HG03108 (cell line): ENCODE results near the gene IFI6.
A peak's percentile ranks its signal among the peaks of the same experiment; 100 is the strongest.
"Not testable (repeated sequence)": the region's sequence is repeated elsewhere in the genome, so short reads cannot be mapped to it uniquely, and the experiment has no call there.

Experiments
- ATAC-seq: cut with Tn5 transposase; IDR thresholded peaks from one replicate; pipeline ENCODE4 v1.9.1; 2021; ENCODE audit warnings: moderate library complexity; ENCODE audit not compliant: unreplicated experiment

The IFI6 gene

GRCh38 chr1:27632387-27633297 is 39.4 kb downstream of the IFI6 start:
- ATAC-seq, result peak; percentile 27

GRCh38 chr1:27630859-27631491 is 41.0 kb downstream of the IFI6 start:
- peak; percentile 26 for ATAC-seq

GRCh38 chr1:27628712-27629111 is 43.3 kb downstream of the IFI6 start:
- no peak for ATAC-seq

- not testable (repeated sequence) for ATAC-seq
Observed at GRCh38 chr1:27627733-27628132, 44.3 kb downstream of the IFI6 start.

- ATAC-seq, result no peak
Observed at GRCh38 chr1:27627061-27627460, 44.9 kb downstream of the IFI6 start.

- ATAC-seq, result no peak
Observed at GRCh38 chr1:27626031-27626935, 45.7 kb downstream of the IFI6 start.

GRCh38 chr1:27624467-27625178 is 47.4 kb downstream of the IFI6 start:
- peak; percentile 20 for ATAC-seq

DNA sequence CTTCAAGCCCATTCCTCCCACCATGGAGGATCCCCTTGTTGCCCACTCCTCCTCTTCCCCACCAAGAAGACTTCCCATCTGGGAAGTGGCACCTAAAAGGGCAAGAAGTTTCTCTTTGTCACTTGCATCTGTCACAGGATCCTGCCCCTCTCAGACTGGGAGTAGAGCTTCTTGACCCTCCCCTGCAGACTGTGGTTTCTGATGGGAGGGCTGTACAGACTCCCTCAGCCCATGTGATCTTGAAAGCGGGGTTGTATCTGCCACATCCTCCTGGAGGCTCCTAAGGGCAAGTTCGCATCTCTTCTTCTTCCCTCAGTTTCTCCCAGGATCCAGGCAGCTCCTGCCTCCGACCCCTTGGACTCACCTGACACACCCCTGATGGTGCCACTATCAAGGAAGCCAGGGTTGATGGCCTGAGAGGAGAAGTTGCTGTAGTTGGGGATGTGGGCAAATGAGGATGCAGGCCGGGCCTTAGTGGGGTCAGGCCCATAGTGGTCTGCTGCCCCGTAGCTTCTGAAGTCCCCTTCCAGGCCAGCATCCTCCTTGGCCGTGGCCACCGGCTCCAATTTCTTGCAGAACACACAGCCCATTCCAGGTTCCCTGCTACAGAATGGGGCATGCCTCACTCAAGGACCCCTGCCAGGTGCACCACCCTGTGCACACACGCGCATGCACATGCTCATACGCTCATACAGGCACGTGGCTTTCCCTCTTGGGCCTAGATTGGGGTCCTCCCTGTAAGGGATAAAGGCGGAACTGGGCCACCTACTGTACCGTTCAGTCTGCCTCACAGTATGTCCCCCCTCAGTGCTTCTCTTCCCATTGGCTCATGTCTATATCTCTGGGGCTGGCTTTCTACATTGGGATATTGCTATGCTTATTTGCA is 48.4 kb downstream of the IFI6 start:
- ATAC-seq, result no peak

DNA sequence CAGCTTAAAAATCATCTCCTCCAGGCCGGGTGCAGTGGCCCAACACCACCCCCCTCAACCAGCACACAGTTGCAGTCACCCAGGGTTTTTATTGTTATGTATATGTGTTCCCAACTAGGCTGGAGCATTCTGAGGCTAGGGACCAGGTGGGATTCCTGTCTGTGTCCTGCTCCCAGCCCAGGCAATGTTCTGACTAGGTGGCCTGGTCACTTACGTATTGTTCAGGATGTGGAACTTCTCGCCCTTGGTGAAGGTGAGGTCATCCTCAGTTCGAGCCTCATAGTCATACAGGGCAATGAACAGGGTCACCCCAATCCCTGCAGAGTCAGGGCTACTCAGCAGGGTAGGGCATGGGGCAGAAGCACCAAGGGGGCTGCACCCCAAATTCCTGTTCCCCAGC is 49.2 kb downstream of the IFI6 start:
- ATAC-seq, result no peak

DNA sequence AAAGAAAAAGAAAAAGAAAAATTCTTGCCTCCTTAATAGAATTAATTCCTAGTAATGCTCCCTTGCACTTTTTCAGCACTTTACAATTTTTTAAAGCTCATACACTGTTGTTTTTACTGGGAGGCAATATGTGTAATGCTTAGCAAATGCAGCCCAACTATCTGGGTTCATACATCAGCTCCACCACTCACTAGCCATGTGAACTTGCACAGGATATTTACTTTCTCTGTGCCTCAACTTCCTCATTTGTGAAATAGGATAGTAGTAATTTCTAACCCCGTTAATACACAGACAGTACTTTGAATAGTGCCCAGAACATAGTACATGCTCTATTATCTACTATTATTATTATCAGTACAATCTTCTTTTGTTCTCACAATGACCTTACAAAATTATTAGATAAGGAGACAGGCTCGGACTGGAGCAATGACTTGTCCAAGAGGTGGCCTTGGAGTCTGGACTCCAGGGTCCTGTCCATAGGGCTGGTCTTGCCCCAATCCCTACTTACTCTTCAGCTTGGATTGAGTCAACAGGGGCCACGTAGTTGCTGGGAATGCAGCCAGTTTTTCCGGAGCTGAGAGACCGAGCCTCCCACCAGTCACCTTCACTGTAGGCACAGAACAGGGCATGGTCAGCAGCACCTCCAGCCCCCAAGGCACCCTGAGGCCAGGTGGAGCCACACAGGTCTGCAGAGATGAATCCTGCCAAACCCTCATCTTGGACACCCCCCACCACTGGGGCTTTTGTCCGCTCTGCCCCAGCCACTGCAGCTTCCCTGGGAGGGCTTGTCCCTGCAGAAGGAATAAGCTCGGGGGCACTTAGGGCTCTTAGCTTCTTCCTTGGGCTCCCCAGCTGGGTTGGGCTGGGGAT is 50.7 kb downstream of the IFI6 start:
- no peak for ATAC-seq

GRCh38 chr1:27619782-27620438 is 52.1 kb downstream of the IFI6 start:
- not testable (repeated sequence) for ATAC-seq

DNA sequence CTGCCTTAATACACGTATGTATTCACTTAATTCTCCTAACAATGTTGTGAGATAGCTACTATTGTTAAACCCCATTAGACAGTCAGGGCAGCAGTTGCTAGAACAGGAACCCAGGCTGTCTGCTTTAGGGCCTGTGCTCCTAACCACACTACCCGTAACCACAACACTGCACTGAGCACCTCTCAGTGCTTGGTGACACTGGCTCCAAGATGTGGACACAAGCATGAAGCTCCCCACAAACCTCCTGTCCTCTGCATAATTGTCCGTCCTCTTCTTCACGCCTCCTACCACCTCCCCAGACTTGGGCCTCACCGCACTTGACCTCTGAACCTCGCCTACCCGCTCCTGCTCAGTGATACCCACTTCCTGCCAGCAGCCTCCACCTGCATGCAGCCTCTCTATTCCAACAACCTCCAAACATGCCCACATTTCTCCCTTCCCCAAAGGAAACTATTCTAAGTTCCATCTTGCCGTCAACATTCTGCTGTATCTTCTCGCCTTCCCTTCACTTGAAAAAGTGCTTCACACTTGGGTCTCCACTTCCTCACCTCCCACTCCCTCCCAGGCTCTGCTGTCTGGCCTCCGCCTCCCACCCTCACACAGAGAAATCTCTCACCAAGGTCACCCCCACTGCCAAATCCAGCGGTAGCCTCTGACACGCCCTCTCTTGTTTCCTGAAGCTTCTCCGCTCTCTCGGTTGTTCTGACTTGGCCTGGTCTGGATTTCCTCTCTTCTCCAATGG is 53.5 kb downstream of the IFI6 start:
- no peak for ATAC-seq

GRCh38 chr1:27617420-27617819 is 54.6 kb downstream of the IFI6 start:
- ATAC-seq, result no peak

- ATAC-seq, result no peak
Observed at GRCh38 chr1:27616441-27616840, 55.6 kb downstream of the IFI6 start.
